Esophagus squamous epithelium (tissue), 5 donors: Measurements from ENCODE around the gene VWA8. TPM values are rescaled to one million over a fixed set of nuclear protein-coding genes. Genes with fewer than 3 reads are reported as not detected.
"Not testable (repeated sequence)": the region's sequence is repeated elsewhere in the genome, so short reads cannot be mapped to it uniquely, and the experiment has no call there.

Experiments used
- DNase-seq: peaks from one replicate; lab custom pipeline; 2025; lab: John Stamatoyannopoulos, UW
- H3K27ac ChIP-seq, 4 donors: fragments of 200-600 bp; sonication (generic); one replicate each; pipeline ENCODE4 v1.5.1; 2016 to 2019; ENCODE audit warnings: mild to moderate bottlenecking in 1 of 4
- H3K27me3 ChIP-seq, 4 donors: fragments of 200-600 bp; sonication (generic); 1 replicate in 3 of 4; 2 replicates in 1 of 4; pipeline versions ENCODE4 v1.5.1 to v1.6.0; 2017 to 2021; ENCODE audit warnings: antibody characterized with exemption in 1 of 4
- H3K36me3 ChIP-seq, 3 donors: fragments of 200-600 bp; sonication (generic); one replicate each; pipeline ENCODE4 v1.5.1; 2016 to 2019
- H3K4me1 ChIP-seq, 3 donors: fragments of 200-600 bp; sonication (generic); one replicate each; pipeline ENCODE4 v1.5.1; 2017 to 2019
- H3K4me3 ChIP-seq, 4 donors: fragments of 200-600 bp; sonication (generic); 1 replicate in 3 of 4; 2 replicates in 1 of 4; pipeline ENCODE4 v1.5.1; 2016 to 2019; ENCODE audit warnings: mild to moderate bottlenecking in 2 of 4, moderate library complexity in 1 of 4
- H3K9me3 ChIP-seq, 3 donors: fragments of 200-600 bp; sonication (generic); one replicate each; pipeline ENCODE4 v1.5.1; 2016 to 2019
- CTCF ChIP-seq, 6 experiments: fragments of 450-650 bp in 4 of 6; fragments of 200-600 bp in 2 of 6; sonication (generic) in 2 of 6; IDR thresholded peaks; one replicate each; pipeline ENCODE4 v1.5.1; 2016 to 2019; ENCODE audit warnings: antibody characterized with exemption in 6 of 6, mild to moderate bottlenecking in 4 of 6, moderate library complexity in 4 of 6
- POLR2A ChIP-seq, 4 donors: fragments of 450-650 bp; IDR thresholded peaks; one replicate each; pipeline ENCODE4 v1.6.1; 2017; ENCODE audit warnings: antibody characterized with exemption in 4 of 4, mild to moderate bottlenecking in 4 of 4, moderate library complexity in 3 of 4
- WGBS, 2 donors: methylation state at CpG; one replicate each; pipeline ENCODE4 v1.1.5; 2018; 5-methylcytosine and 5-hydroxymethylcytosine counted together
- intact Hi-C: fragments of 100-400 bp; cut with DNase I; formaldehyde crosslinking; loops from one replicate; pipeline ENCODE4 v1.15.0; 2022
- total RNA-seq, 4 donors: library from RNA; depleted of rRNA; stranded (reverse); fragments of >200 nt; gene quantifications; one replicate each; pipeline ENCODE4 v1.1.0, GENCODE V29; 2016
- donor health status: DM: yes; HTN: yes; CAD: no.

Gene VWA8
- total RNA-seq, 4 donors from 2014 or later, result 10.5 to 23.7 (median 17.3) TPM

GRCh38 chr13:41546372-41547190 lies 414.3 kb downstream of the VWA8 start:
- peak overlapping the region; percentile 51 to 80 (median 70) for H3K27ac ChIP-seq
- peaks cover 5 to 28% (median 7%) of the 10 kb centered on the region in 3 donors for H3K4me1 ChIP-seq
- no peaks in the 10 kb centered on the region for H3K27me3 ChIP-seq
- H3K36me3 ChIP-seq, result no peaks in the 10 kb centered on the region
- TF ChIP-seq POLR2A (IDR thresholded peaks at IDR 0.05) (no peak), CTCF (IDR thresholded peaks at IDR 0.05) (no peak)
- intact Hi-C loops, result no loop called here
- H3K4me3 ChIP-seq, result no peak overlapping the region
- no peaks in the 10 kb centered on the region for H3K9me3 ChIP-seq
- WGBS, 2 donors, result 88 to 89% methylated on average over 8 to 11 of the region's 14 CpGs
- DNase-seq, result no peak

GRCh38 chr13:41545432-41545707 lies 415.5 kb downstream of the VWA8 start:
- H3K27me3 ChIP-seq, result no peaks in the 10 kb centered on the region
- TF ChIP-seq POLR2A (IDR thresholded peaks at IDR 0.05) (no peak), CTCF (IDR thresholded peaks at IDR 0.05) (no peak)
- H3K27ac ChIP-seq, result no peak overlapping the region
- intact Hi-C loops, result no loop called here
- H3K4me1 ChIP-seq, result peaks cover 5 to 40% (median 7%) of the 10 kb centered on the region in 3 donors
- no peak overlapping the region for H3K4me3 ChIP-seq
- no peak for DNase-seq
- 48 to 67% methylated on average over 3 of the region's 3 CpGs for WGBS, 2 donors
- H3K9me3 ChIP-seq, result no peaks in the 10 kb centered on the region
- H3K36me3 ChIP-seq, result no peaks in the 10 kb centered on the region

DNA sequence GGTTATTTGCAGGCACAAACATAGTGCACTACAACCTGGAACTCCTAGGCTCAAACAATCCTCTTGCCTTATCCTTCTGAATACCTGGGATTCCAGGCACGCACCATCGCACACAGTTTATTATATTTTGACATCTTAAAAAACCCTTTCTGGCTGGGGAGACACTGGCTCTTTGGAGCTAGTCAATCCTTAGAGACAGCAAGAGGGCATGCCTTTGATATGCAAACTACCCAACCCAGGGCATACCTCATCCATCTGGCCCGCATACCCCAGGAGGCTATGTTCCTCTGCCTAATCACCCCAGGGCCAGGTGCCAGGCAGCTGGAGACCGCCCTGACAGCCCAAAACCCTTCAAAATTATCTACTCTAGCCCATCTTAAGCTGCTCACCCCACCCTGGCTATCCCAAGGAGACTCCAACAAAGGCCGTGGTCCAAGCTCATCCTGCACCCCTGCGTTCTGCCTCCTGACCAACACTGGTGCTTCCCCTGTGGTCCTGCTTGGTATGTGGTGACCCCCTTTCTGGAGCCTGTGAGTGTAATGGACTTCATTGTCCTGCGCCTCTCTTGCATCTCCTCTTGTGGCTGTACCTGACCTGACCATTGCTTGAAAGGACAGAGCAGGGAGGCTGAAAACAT lies 417.1 kb downstream of the VWA8 start:
- H3K4me3 ChIP-seq, result no peak overlapping the region
- DNase-seq, result no peak
- H3K27me3 ChIP-seq, result no peaks in the 10 kb centered on the region
- 81 to 82% methylated on average over 7 of the region's 7 CpGs for WGBS, 2 donors
- no peaks in the 10 kb centered on the region for H3K9me3 ChIP-seq
- no peak for TF ChIP-seq POLR2A (IDR thresholded peaks at IDR 0.05)
- no peak for TF ChIP-seq CTCF (IDR thresholded peaks at IDR 0.05)
- H3K36me3 ChIP-seq, result no peaks in the 10 kb centered on the region
- intact Hi-C loops, result no loop called here
- no peak overlapping the region for H3K27ac ChIP-seq
- H3K4me1 ChIP-seq, result peaks cover 5 to 44% (median 7%) of the 10 kb centered on the region in 3 donors

DNA sequence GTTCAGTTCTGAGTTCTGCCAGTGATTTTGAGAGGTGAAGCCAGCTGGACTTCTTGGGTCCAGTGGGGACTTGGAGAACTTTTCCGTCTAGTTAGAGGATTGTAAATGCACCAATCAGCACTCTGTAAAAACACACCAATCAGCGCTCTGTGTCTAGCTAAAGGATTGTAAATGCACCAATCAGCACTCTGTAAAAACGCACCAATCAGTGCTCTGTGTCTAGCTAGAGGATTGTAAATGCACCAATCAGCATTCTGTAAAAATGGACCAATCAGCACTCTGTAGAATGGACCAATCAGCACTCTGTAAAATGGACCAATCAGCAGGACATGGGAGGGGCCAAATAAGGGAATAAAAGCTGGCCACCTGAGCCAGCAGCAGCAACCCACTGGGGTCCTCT lies 418.1 kb downstream of the VWA8 start:
- H3K27ac ChIP-seq, intact Hi-C loops, DNase-seq, H3K36me3 ChIP-seq, H3K9me3 ChIP-seq, H3K27me3 ChIP-seq, H3K4me3 ChIP-seq: not testable (repeated sequence)
- WGBS, 2 donors, result 84 to 93% methylated on average over 3 of the region's 3 CpGs
- peaks cover 5 to 40% (median 7%) of the 10 kb centered on the region in 3 donors for H3K4me1 ChIP-seq

- no peaks in the 10 kb centered on the region for H3K9me3 ChIP-seq
- TF ChIP-seq POLR2A (IDR thresholded peaks at IDR 0.05) (no peak), CTCF (IDR thresholded peaks at IDR 0.05) (no peak)
- no peaks in the 10 kb centered on the region for H3K36me3 ChIP-seq
- no peak for DNase-seq
- H3K27ac ChIP-seq, result no peak overlapping the region
- WGBS, 2 donors, result 98 to 100% methylated on average over 2 to 10 of the region's 10 CpGs
- H3K4me1 ChIP-seq, result peaks cover 2 to 34% (median 2%) of the 10 kb centered on the region in 3 donors
- no peaks in the 10 kb centered on the region for H3K27me3 ChIP-seq
- intact Hi-C loops, result no loop called here
- no peak overlapping the region for H3K4me3 ChIP-seq
Measured at GRCh38 chr13:41542281-41542680, 418.6 kb downstream of the VWA8 start.
